H9 (cell line): Measurements from ENCODE around the gene ATG5. TPM values are rescaled to one million over a fixed set of nuclear protein-coding genes. Genes with fewer than 3 reads are reported as not detected.

Experiments used
- DNase-seq: peaks from one replicate; pipeline ENCODE4 v3.0.0-alpha.2; 2017
- H2AFZ ChIP-seq: one replicate; pipeline ENCODE4 v1.6.1; 2013; ENCODE audit warnings: mild to moderate bottlenecking, low read length, control low read depth, moderate library complexity
- H2AK5ac ChIP-seq: 2 replicates; pipeline ENCODE4 v1.6.1; 2013; ENCODE audit warnings: low read length, control low read depth, mixed read lengths; ENCODE audit not compliant: insufficient read length
- H2BK120ac ChIP-seq: one replicate; pipeline ENCODE4 v1.6.1; 2013; ENCODE audit warnings: low read depth, mild to moderate bottlenecking, low read length, control low read depth, inconsistent platforms; ENCODE audit not compliant: poor library complexity, severe bottlenecking
- H2BK12ac ChIP-seq: 2 replicates; pipeline ENCODE4 v1.6.1; 2013; ENCODE audit warnings: low read length, control low read depth, mixed read lengths, low read depth; ENCODE audit not compliant: insufficient read length
- H2BK15ac ChIP-seq: 2 replicates; pipeline ENCODE4 v1.6.1; 2013; ENCODE audit warnings: low read depth, low read length, control low read depth
- H2BK20ac ChIP-seq: one replicate; pipeline ENCODE4 v1.6.1; 2013; ENCODE audit warnings: low read depth, mild to moderate bottlenecking, low read length, control low read depth, inconsistent platforms; ENCODE audit not compliant: poor library complexity, severe bottlenecking
- H2BK5ac ChIP-seq: 2 replicates; pipeline ENCODE4 v1.6.1; 2013; ENCODE audit warnings: low read length, control low read depth, mixed read lengths; ENCODE audit not compliant: insufficient read length
- H3K14ac ChIP-seq: 2 replicates; pipeline ENCODE4 v1.6.1; 2013; ENCODE audit warnings: low read length, control low read depth; ENCODE audit not compliant: insufficient read depth
- H3K18ac ChIP-seq: 2 replicates; pipeline ENCODE4 v1.6.1; 2013; ENCODE audit warnings: low read depth, mild to moderate bottlenecking, mixed read lengths, low read length, control low read depth; ENCODE audit not compliant: insufficient read length
- H3K23ac ChIP-seq: 2 replicates; pipeline ENCODE4 v1.6.1; 2013; ENCODE audit warnings: low read length, control low read depth, mixed read lengths, low read depth; ENCODE audit not compliant: insufficient read length
- H3K23me2 ChIP-seq: 2 replicates; pipeline ENCODE4 v1.6.1; 2013; ENCODE audit warnings: low read depth, mild to moderate bottlenecking, mixed read lengths, low read length, control low read depth; ENCODE audit not compliant: insufficient read length, poor library complexity, severe bottlenecking
- H3K27ac ChIP-seq: 2 replicates; pipeline ENCODE4 v1.5.1; 2013; ENCODE audit warnings: low read length, control low read depth, mixed read lengths, low read depth; ENCODE audit not compliant: insufficient read length
- H3K27me3 ChIP-seq: 2 replicates; pipeline ENCODE4 v1.6.1; 2013; ENCODE audit warnings: low read length, control low read depth, inconsistent platforms; ENCODE audit not compliant: insufficient read depth
- H3K4ac ChIP-seq: 2 replicates; pipeline ENCODE4 v1.6.1; 2013; ENCODE audit warnings: low read depth, mild to moderate bottlenecking, control low read depth, inconsistent platforms, low read length, moderate library complexity
- H3K4me1 ChIP-seq: 2 replicates; pipeline ENCODE4 v1.6.1; 2013; ENCODE audit warnings: low read length, control low read depth, inconsistent platforms; ENCODE audit not compliant: insufficient read depth
- H3K4me2 ChIP-seq: 2 replicates; pipeline ENCODE4 v1.6.1; 2013; ENCODE audit warnings: low read length, control low read depth, mixed read lengths; ENCODE audit not compliant: insufficient read length, insufficient read depth
- H3K56ac ChIP-seq: 2 replicates; pipeline ENCODE4 v1.6.1; 2013; ENCODE audit warnings: low read depth, mild to moderate bottlenecking, mixed read lengths, low read length, control low read depth; ENCODE audit not compliant: insufficient read length
- H3K79me1 ChIP-seq: 2 replicates; pipeline ENCODE4 v1.6.1; 2013; ENCODE audit warnings: low read depth, mild to moderate bottlenecking, moderate library complexity, low read length, control low read depth, inconsistent platforms; ENCODE audit not compliant: insufficient read depth, poor library complexity, severe bottlenecking
- H3K79me2 ChIP-seq: 2 replicates; pipeline ENCODE4 v1.6.1; 2013; ENCODE audit warnings: low read length, control low read depth, inconsistent platforms; ENCODE audit not compliant: insufficient read depth
- H3K9ac ChIP-seq: 2 replicates; pipeline ENCODE4 v1.6.1; 2013; ENCODE audit warnings: low read length, control low read depth, mixed read lengths; ENCODE audit not compliant: insufficient read length; ENCODE audit errors: extremely low read depth
- H3K9me3 ChIP-seq: one replicate; pipeline ENCODE4 v1.6.1; 2013; ENCODE audit warnings: low read depth, low read length, inconsistent platforms; ENCODE audit not compliant: control insufficient read depth
- H3T11ph ChIP-seq: one replicate; pipeline ENCODE4 v1.6.1; 2013; ENCODE audit warnings: mild to moderate bottlenecking, low read length, control low read depth, inconsistent platforms
- H4K20me1 ChIP-seq: one replicate; pipeline ENCODE4 v1.6.1; 2013; ENCODE audit not compliant: control insufficient read depth, insufficient read length, insufficient read depth
- H4K5ac ChIP-seq: 2 replicates; pipeline ENCODE4 v1.6.1; 2013; ENCODE audit warnings: low read depth, mild to moderate bottlenecking, mixed read lengths, low read length, control low read depth; ENCODE audit not compliant: insufficient read length
- H4K8ac ChIP-seq: replicated peaks from 2 replicates; pipeline ENCODE4 v1.6.1; 2013; ENCODE audit warnings: low read length, control low read depth, mixed read lengths, low read depth; ENCODE audit not compliant: insufficient read length
- H4K91ac ChIP-seq: 2 replicates; pipeline ENCODE4 v1.6.1; 2013; ENCODE audit warnings: low read depth, mild to moderate bottlenecking, moderate library complexity, mixed read lengths, low read length, control low read depth; ENCODE audit not compliant: insufficient read length
- H3K27ac Mint-ChIP-seq, 3 experiments: 2 replicates in 2 of 3; 3 replicates in 1 of 3; pipeline ENCODE4 v1.8.0; 2020 to 2021; ENCODE audit warnings: mixed read lengths in 3 of 3, mild to moderate bottlenecking in 1 of 3, moderate library complexity in 1 of 3
- H3K27me3 Mint-ChIP-seq: 2 replicates; pipeline ENCODE4 v1.8.0; 2021; ENCODE audit warnings: low read depth, mild to moderate bottlenecking, moderate library complexity, mixed read lengths
- H3K36me3 Mint-ChIP-seq, 3 experiments: 2 replicates in 2 of 3; 3 replicates in 1 of 3; pipeline ENCODE4 v1.8.0; 2020 to 2021; ENCODE audit warnings: low read depth in 3 of 3, mixed read lengths in 3 of 3; ENCODE audit not compliant: insufficient read depth in 1 of 3
- H3K4me1 Mint-ChIP-seq, 2 experiments: 2 replicates each; pipeline ENCODE4 v1.8.0; 2020; ENCODE audit warnings: mixed read lengths in 2 of 2
- H3K4me3 Mint-ChIP-seq, 2 experiments: 2 replicates in 1 of 2; 3 replicates in 1 of 2; pipeline ENCODE4 v1.8.0; 2020 to 2021; ENCODE audit warnings: mild to moderate bottlenecking in 2 of 2, mixed read lengths in 2 of 2, moderate library complexity in 1 of 2
- H3K9me3 Mint-ChIP-seq, 2 experiments: 2 replicates in 1 of 2; 3 replicates in 1 of 2; pipeline ENCODE4 v1.8.0; 2020; ENCODE audit warnings: mild to moderate bottlenecking in 2 of 2, mixed read lengths in 2 of 2, moderate library complexity in 1 of 2
- WGBS: extraction: QIAGEN DNeasy Blood & Tissue Kit; methylation state at CpG from one replicate; pipeline ENCODE4 v1.1.7; 2013; ENCODE audit warnings: missing lambda C conversion rate, low lambda C conversion rate, mixed read lengths; ENCODE audit not compliant: insufficient read length; ENCODE audit errors: extremely low coverage; 5-methylcytosine and 5-hydroxymethylcytosine counted together
- total RNA-seq: library from RNA; stranded (reverse); gene quantifications from 2 replicates; pipeline ENCODE4 v1.2.1, GENCODE V29; 2021
- TF ChIP-seq, protein P1 (sequence below): fragments of 200-600 bp; sonication (generic); conservative IDR thresholded peaks from 3 replicates; pipeline ENCODE4 v1.8.0; 2021; ENCODE audit warnings: antibody characterized with exemption, mild to moderate bottlenecking

ATG5 gene
- total RNA-seq, 1 experiment from 2014 or later, result 36.7 TPM

DNA sequence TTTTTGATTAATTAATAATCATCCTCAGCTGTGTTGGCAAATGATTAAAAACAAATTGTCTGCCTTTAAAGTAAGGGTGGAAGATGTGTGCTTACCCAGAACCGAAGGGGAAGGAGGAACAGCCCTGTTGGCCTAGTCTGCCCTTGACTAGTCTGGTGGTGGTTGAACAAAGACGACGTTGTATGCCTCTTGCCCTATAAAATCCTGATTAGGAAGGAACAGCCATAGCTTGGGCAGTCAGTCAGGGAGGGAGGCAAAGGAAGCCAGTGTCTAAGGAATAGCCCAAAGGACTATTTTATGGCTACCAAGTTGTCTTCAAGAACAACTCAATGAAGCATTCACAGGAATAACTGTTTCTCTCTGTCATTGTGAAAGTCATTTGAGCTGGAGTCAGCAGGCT, 168.7 kb downstream of the ATG5 start:
- Histone ChIP-seq H2BK12ac (no peak overlapping the region), H4K20me1 (no peaks in the 10 kb centered on the region), H2AK5ac (no peak overlapping the region), H3K4me1 (peaks cover 3% of the 10 kb centered on the region; the same call in 1 of the 2 replicates), H3K23ac (no peak overlapping the region), H3K4ac (no peak overlapping the region), H3K79me1 (no peaks in the 10 kb centered on the region), H3K23me2 (no peaks in the 10 kb centered on the region), H2BK20ac (no peak overlapping the region), H2AFZ (no peak overlapping the region), H3K9ac (no peak overlapping the region), H3K9me3 (no peaks in the 10 kb centered on the region), H3K27me3 (no peaks in the 10 kb centered on the region), H3K79me2 (no peaks in the 10 kb centered on the region), H3K27ac (no peak overlapping the region), H3T11ph (no peak overlapping the region), H4K91ac (no peak overlapping the region), H2BK120ac (no peak overlapping the region), H3K4me2 (no peak overlapping the region), H4K8ac (no peak overlapping the region), H4K5ac (no peak overlapping the region), H2BK15ac (no peak overlapping the region), H3K18ac (no peak overlapping the region), H3K56ac (no peak overlapping the region), H3K14ac (no peak overlapping the region), H2BK5ac (no peak overlapping the region)
- no peaks in the 10 kb centered on the region for H3K36me3 Mint-ChIP-seq
- 0 out of 7 replicates have a peak overlapping the region, but pooled peaks of 1 of the 3 experiments have one; percentile 27 for H3K27ac Mint-ChIP-seq
- peaks cover 11 to 32% of the 10 kb centered on the region in 2 experiments for H3K4me1 Mint-ChIP-seq
- no peak for DNase-seq
- H3K9me3 Mint-ChIP-seq, result no peaks in the 10 kb centered on the region
- WGBS, result no CpG with 5 or more reads among the region's 3 CpGs
- H3K4me3 Mint-ChIP-seq, result no peak overlapping the region
- H3K27me3 Mint-ChIP-seq, result no peaks in the 10 kb centered on the region
- TF ChIP-seq, protein P1, sequence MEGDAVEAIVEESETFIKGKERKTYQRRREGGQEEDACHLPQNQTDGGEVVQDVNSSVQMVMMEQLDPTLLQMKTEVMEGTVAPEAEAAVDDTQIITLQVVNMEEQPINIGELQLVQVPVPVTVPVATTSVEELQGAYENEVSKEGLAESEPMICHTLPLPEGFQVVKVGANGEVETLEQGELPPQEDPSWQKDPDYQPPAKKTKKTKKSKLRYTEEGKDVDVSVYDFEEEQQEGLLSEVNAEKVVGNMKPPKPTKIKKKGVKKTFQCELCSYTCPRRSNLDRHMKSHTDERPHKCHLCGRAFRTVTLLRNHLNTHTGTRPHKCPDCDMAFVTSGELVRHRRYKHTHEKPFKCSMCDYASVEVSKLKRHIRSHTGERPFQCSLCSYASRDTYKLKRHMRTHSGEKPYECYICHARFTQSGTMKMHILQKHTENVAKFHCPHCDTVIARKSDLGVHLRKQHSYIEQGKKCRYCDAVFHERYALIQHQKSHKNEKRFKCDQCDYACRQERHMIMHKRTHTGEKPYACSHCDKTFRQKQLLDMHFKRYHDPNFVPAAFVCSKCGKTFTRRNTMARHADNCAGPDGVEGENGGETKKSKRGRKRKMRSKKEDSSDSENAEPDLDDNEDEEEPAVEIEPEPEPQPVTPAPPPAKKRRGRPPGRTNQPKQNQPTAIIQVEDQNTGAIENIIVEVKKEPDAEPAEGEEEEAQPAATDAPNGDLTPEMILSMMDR, result no peak
